GM20431 (cell line): Measurements from ENCODE around the gene TNNT2.

Experiments used
- in situ Hi-C: fragments of 300-500 bp; cut with MseI, MboI; formaldehyde crosslinking; loops from one replicate; pipeline ENCODE4 v1.15.0; 2020; ENCODE audit warnings: low sequenced_read_pairs; ENCODE audit not compliant: unreplicated experiment

TNNT2 gene

DNA sequence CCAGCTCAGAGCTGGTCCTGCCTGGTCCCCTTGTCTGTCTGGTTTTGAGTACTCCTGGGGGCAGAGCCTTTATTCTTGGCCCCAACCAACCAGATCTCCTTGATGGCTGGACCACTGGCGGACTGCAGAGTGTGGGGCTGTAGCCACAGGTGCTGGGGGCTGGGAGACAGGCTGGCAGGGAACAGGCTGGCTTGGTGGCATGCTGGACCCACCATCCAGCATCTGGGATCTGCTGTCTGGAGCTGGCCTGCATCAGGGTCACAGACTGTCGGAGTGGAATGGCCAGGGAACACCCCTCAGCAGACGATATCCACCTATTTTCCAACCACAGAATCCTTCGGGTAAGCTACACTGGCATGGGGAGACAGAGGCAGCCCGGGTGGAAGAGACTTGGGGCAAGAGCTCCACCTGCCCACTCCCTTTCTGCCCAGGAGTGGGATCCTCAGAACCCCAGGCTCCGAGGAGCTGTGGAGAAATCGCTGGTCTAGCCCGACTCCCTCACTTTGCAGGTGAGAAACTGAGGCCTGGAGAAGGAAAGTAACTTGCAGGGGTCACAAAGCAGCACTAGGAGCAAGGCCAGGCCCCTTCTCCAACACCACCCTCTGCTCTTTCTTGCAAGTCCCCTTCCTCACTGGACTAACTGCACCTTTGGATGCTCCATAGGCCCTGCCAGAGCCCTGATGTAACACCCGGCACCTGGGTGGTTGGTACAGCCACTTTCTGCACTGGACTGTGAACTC, 40.6 kb downstream of the TNNT2 start:
- in situ Hi-C loops, result no loop called here

DNA sequence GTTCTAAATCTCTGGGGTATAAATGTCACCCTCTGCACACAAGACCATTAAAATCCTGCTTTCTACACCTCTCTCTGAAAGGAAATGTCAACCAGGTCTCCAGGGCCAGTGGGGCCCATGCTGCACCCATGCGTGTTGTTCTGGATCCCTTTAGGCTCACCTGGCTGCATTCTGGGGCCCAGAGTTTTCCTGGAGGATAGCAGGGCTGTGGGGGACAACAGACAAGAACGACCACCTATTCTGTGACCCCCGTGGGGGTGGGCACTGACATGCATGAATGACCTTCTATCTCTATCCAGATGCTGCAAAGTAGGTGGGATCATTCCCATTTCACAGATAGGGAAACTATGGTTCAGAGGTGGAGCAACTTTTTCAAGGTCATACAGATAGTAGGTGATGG, 41.6 kb downstream of the TNNT2 start:
- in situ Hi-C loops, result no loop called here

DNA sequence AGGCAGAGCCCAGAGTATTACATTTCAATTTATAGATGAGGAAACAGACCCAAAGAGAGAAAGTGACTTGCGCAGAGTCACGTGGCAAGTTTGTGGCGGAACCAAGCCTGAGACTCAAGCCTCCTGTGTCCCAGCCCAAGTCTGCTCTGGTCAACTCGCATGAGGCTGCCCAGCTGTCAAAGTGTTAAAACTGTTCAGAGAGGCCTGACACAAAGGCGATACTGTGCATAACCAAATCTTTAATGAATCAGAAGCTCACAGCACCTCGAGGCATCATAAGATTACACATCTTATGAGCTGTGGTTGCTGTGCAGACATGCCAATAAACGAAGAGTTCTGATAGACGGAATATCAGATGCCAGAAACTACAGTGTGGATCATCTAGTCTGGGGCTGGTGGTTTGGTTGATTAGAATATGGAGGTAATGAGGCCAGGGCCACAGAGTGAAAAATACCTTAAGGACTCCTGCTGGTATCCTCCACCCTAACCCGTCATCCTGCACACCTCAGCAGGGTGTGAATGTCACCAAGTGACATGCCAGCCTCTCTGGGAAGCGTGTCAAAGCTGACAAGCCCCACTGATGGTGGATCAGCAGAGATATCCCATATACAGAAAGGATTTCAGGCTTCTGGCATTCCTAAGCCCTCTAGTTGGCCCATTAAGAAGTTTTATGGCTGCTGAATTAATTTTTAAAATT, 42.2 kb downstream of the TNNT2 start:
- in situ Hi-C loops, result no loop called here

DNA sequence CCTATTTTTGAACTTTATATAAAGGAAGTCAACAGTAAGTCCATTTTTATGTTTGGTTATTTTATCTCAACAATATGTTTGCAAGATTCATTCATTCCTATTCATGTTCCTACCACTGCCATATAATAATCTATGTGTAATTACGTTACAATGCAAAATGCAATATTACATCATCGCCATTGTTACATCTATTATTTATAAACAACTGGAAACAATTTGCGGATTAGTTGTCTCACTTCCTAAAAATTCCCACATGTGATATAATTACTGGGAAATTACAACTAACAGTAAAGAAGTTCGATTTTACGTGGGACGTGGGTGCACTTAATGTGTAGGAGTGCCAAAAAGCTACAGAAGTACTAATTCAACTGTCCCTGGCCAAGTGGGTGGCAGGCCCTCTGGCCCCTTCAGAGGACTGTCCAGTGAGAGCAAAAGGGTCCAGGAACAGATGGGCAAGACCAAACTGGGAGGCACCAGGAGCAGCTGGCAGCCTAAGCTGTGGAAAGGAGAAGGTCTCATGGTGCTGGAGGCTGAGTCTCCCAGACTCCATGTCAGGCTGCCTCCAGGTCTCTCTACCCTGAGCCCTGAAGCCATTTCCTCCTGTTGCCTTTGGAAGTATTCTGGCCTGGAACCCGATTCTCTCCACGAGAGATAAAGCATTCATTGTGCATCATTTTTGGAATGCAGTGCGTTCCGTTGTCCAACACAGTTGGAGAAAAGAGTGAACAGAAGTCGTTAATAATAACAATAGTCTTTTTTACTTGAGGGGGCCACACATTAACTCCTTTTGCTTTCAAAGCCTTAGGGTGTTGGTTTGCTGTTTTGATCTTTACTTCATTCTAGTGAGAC, 42.9 kb downstream of the TNNT2 start:
- in situ Hi-C loops, result no loop called here

DNA sequence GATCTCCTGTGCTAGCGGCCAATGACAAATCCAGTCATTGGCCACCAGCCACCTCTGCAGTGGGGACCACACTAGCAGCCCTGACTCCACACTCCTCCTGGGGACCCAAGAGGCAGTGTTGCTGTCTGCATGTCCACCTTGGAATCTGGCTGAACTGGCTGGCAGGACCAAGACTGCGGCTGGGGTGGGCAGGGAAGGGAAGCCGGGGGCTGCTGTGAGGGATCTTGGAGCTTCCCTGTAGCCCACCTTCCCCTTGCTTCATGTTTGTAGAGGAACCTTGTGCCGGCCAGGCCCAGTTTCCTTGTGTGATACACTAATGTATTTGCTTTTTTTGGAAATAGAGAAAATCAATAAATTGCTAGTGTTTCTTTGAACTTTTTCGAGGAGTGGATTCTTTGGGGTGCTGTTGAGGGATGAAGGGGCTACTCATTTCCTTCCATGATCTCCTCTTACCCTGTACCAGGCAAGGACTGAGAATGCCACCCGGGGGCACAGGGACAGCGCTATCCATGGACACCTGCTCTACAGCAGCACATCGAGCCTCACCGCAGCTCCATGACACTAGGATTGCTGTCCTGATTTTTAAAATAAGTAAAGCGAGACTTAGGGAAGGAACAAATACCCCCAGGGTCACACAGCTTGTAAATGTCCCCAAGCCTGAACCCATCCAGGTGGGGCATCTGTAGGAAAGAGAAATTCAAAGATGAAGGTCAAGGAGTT, 44.7 kb downstream of the TNNT2 start:
- in situ Hi-C loops, result no loop called here

DNA sequence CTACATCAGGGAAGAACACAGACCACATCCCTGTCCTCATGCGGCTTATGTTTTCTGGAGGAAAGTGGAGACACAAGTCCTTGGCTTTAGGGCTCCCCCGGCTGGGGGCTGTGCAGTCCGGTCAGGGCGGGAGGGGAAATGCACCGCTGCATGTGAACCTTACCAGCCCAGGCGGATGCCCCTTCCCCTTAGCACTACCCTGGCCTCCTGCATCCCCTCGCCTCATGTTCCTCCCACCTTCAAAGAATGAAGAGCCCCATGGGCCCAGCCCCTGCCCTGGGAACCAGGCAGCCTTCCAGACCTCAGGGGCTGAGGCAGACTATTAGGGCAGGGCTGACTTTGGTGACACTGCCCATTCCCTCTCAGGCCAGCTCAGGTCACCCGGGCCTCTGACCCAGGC, 45.5 kb downstream of the TNNT2 start:
- in situ Hi-C loops, result no loop called here

DNA sequence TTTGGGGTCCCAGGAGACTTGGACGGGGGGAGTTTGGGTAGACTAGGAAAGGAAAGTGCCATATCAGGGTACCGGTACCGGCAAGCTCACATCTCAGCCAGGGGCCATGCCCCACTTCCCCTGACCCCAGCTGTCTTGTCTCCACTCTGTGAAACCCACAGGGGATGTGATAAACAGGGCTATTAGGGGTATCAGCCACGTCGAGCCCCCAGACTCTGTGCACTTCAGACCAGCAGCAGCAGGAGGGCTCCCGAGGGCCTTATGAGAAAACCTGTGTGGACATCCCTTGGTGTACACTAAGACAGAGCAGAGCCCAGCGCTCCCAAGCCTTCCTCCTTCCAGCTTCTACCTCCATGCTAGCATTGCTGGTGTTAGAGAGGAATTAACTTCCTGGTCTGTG, 46.3 kb downstream of the TNNT2 start:
- in situ Hi-C loops, result no loop called here

DNA sequence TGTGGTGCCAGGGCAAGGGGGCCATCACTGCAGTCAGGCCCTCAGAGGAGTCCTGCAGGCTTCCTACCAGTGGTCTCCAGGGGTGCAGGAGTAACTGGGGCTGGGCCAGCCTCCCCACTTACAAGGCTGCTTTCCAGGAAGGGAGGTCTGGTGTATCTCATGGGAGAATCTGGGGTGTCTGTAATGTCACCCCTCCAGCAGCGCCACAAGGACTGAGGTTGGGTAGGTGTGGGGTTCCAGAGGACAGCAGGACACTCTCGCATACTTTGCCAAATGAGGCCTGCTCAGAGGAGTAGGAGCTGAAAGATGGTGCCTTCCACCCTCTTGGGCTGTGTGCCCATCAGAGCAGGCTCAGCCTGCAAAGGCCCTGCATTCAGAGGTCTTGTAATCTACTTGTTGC, 46.9 kb downstream of the TNNT2 start:
- in situ Hi-C loops, result no loop called here

DNA sequence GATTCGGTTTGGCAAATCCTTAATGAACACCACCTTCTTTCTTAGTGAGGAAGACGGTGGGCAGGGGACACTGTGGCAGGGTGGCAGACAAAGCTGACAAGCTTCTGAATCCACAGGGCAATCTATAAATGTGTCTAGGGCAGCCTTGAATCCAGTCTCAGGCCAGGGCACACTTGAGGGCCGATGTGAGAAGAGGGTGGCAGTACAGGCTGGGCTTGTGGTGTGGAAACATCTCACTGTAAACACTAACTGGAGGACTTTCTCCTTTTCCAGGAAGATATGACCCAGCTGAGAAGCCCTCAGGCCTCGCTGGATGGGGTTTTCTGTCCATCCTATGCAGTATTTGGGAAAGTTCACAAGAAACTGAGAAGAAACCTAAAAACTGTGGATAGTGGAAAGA, 47.7 kb downstream of the TNNT2 start:
- in situ Hi-C loops, result no loop called here

DNA sequence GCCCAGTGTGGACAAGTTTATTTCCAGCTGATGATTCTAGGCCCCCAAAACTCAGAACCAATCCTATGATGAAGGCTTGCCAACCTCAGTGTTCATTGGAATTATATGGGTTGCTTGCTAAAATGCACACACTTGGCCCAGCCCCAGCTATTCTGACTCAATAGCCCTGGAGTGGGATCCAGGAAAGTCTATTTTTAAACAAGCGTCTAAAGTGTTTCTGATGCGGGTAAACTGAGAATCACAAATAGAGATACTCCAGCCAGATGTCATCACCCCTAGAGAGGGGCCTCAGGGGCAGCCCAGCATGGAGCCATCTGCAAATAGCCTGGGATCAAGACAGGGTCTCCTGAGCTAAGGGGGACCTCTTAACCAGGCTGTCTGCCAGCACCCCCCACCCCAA, 48.2 kb downstream of the TNNT2 start:
- in situ Hi-C loops, result no loop called here

DNA sequence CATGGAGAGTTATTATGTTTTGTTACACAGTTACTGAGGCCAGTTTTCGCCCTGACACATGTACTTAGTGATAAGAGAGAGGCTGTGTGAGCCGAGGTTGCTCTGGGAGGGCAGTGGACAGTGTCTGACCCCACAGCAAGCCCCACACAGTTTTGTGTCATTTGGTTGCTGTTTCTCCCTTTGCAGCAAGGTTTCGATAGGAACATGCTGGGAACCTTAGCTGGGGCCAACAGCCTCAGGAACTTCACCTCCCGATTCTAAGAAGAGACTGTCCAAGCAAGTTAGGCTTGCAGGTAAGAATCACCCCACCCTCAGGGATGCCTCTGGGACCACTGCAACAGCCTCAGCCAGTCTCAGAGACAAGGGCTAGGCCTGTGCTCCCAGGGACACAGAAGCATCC, 48.9 kb downstream of the TNNT2 start:
- in situ Hi-C loops, result no loop called here

DNA sequence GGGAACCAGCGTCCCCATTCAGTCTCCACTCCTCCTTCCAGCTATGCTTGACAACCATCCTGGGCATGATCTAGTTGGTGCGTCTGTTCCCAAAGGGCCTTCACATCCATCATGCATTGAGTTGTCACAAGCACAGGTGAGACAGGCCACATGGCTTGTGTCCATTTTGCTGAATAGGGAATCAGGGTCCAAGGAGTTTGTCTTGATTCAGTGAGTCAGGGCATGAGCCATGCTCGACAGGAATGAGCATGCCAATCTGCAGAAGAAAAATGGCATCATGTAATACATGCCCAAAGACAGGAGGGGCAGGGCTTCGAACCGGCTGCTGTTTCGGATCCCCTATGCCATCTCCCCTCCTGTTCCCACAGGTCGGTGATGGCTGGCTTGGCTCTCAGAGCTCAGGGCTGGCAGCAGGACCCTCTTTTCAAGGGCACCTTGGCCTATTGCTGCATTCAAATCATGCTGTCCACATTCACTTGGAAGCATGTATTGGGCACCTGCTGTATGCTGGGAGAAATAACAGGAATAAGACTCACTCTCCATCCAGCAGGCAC, 49.7 kb downstream of the TNNT2 start:
- in situ Hi-C loops, result no loop called here

DNA sequence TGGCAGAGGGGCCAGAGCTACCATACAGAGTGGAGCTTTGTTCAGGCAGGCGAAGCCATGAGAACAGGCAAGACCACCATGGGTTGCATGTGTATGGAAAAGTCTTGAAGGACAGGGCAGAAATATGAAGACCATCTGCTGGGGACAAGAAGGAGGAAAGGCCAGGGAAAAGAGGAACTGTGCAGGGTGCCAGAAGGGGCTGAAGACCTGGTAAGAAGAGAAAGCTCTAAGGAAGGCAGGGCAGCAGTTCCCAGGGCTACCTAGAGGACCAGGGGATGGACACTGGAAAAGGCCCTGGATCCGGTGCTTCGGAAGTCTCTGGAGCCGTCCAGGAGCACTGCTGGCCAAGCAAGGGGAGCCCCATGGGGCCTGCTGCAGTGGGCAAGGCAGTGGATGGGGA, 50.8 kb downstream of the TNNT2 start:
- in situ Hi-C loops, result no loop called here

DNA sequence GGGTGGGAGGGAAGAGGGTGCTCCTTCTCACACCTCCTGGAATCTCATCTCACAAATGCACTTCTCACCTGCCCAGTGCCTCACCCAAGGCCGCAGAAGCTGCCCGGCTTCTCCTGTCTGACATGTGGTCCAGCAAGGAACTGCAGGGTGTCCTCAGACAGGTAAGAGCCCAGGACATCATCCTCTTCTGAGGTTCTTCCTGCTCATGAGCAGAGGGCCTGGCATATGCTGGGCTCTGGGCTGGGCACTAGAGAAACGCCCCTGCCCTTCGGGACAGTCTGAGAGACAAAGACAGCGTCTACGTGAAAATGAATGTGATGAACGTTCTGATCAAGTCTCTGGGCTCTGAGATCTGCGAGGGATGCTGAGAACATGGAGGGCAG, 51.8 kb downstream of the TNNT2 start:
- in situ Hi-C loops, result no loop called here

DNA sequence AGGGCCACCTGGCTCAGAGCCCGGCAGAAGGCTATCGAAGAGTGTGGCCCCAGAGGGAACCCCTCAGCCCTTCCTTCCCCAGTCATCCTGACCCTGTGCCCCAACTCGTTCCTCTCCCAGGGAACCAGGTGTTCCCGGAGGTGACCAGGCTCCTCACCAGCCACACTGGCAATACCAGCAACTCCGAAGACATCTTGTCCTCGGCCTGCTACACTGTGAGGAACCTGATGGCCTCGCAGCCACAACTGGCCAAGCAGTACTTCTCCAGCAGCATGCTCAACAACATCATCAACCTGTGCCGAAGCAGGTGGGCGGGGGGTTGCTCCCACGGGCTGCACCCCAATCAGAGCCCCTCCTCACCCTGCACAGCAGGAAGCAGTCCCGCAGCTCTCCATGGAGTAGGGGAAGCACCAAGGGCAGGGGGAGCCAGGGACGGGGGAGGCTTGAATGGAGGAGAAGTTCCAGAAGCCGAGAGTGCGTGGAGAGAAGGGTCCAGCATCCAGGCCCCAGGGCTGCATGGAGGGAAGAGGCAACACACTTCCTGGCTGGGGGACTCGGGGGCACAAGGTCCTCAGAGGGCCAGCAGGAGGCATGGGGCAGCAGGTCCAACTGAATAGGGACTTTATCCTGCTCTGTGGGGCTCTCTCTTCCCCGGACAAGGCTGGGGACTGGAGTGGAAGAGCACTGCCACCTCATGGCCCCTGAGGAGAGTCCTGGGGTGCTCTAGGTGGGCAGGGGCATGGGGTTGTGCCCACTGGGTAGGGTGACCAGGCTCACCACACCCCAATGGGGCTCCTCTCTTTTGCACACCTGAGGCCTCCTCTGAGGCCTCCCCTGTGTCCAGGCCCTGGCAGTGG, 52.4 kb downstream of the TNNT2 start:
- in situ Hi-C loops, result no loop called here

DNA sequence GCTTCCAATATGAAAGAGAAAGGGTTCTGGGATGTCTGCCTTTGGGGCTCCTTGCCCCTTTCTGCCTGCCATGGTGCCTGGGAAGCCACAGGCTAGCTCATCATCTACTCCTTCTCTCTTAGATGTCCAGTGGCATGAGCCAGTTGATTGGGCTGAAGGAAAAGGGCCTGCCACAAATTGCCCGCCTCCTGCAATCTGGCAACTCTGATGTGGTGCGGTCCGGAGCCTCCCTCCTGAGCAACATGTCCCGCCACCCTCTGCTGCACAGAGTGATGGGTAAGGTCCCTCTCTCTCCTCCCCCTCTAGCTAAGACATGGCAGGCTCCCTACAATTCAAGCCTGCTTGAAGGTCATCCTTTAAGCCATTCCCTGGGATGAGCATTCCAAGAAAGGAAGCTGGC, 53.2 kb downstream of the TNNT2 start:
- in situ Hi-C loops, result no loop called here

DNA sequence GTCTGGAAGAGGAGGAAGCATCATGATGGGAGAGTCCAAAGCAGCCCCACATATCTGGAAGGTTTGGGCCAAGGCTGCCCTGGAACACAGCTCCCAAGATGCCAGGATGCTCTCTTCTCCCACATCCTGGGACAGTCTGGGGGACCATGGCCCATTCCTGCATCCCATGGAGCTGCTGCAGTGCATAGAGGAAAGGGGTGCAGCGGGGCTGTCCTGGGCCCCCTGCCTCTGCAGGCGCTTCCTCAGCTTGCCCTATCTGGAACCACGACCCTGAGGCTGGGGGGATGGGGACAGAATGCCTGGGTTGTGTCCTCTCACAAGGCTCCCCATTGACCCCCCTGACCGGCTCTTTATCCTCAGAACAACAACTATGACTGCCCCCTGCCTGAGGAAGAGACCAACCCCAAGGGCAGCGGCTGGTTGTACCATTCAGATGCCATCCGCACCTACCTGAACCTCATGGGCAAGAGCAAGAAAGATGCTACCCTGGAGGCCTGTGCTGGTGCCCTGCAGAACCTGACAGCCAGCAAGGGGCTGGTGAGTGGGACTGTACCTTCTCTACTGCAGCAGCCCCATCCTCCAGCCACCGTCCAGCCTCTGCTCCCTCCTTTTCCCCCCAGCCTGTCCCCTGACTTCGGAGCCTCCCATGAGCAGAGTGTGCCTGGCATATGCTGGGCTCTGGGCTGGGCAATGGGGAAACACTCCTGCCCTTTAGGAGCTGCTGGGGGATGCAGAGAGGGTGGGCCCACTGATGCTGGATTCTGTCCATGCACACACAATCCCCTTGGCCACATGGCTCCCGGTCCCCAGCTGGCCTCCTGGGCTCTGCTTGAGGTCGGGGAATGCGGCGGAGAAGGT, 54.6 kb downstream of the TNNT2 start:
- in situ Hi-C loops, result no loop called here

DNA sequence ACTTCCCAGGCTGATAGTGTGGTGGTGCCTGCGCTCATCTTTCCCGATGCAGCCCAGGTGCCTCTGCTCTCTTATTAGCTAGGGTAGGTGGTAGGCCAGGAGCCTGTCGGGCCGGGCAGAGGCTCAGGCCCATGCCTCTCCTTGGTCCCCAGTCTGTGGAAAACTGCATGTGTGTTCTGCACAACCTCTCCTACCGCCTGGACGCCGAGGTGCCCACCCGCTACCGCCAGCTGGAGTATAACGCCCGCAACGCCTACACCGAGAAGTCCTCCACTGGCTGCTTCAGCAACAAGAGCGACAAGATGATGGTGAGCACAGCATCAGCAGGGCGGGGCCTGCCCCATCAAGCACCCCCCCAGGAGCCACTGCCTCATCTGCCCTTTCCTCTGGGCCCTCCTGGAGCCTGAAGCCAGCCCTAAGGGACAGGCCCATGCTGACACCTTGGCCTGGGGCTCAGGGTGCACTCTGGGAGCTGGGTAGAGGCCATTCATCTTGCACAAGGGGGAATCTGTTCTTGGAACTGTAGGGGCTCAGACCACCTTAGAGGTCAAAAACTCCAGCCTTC, 55.6 kb downstream of the TNNT2 start:
- in situ Hi-C loops, result no loop called here
